ENCODE results near the gene PSMB7.
"Not testable (repeated sequence)": the region's sequence is repeated elsewhere in the genome, so short reads cannot be mapped to it uniquely, and the experiment has no call there.

The PSMB7 gene

GRCh38 chr9:124428751-124429529 lies 13.7 kb upstream of the PSMB7 start:
- no peak overlapping the region for H3K9ac ChIP-seq (ENCODE audit: low read length)
- H4K91ac ChIP-seq (ENCODE audit: low read depth, low read length), result no peak overlapping the region
- H2BK120ac ChIP-seq (ENCODE audit: insufficient read depth, low read length, poor library complexity), result no peak overlapping the region
- no peak overlapping the region for H3K18ac ChIP-seq (ENCODE audit: low read length)
- H3K79me1 ChIP-seq (ENCODE audit: low read length), result no peaks in the 10 kb centered on the region
- no peak for DNase-seq
- H3K4me2 ChIP-seq (ENCODE audit: low read length), result no peak overlapping the region
- no peak overlapping the region for H3K4ac ChIP-seq (ENCODE audit: low read depth, low read length)
- no peak overlapping the region for H3K27ac ChIP-seq (ENCODE audit: low read depth, low read length)
- H2BK5ac ChIP-seq (ENCODE audit: low read depth, low read length, poor library complexity), result no peak overlapping the region
- no peak overlapping the region for H3K14ac ChIP-seq (ENCODE audit: low read length)
- H3K4me1 ChIP-seq (ENCODE audit: control insufficient read depth in 1 of 2, insufficient read depth in 2 of 2, low read length in 2 of 2), result no peaks in the 10 kb centered on the region
- no peaks in the 10 kb centered on the region for H3K9me3 ChIP-seq (ENCODE audit: insufficient read depth, low read depth, low read length)
- H3K27me3 ChIP-seq (ENCODE audit: insufficient read depth, low read length), result no peaks in the 10 kb centered on the region
- no peak overlapping the region for H3K4me3 ChIP-seq (ENCODE audit: low read depth, low read length)
- no peak overlapping the region for H3K23ac ChIP-seq (ENCODE audit: low read length)
- no peak overlapping the region for H2AK5ac ChIP-seq (ENCODE audit: low read length)
- H3K79me2 ChIP-seq (ENCODE audit: control insufficient read depth, insufficient read depth, low read length, poor library complexity), result no peaks in the 10 kb centered on the region
- no CpG with 5 or more reads among the region's 28 CpGs for WGBS (ENCODE audit: extremely low coverage, insufficient coverage, insufficient read length)
- no peak overlapping the region for H4K8ac ChIP-seq (ENCODE audit: low read depth, low read length)
- H2BK12ac ChIP-seq (ENCODE audit: low read length), result no peak overlapping the region
- H4K12ac ChIP-seq (ENCODE audit: low read depth, low read length), result no peak overlapping the region
- no peak overlapping the region for H2AFZ ChIP-seq (ENCODE audit: insufficient read depth, low read length, poor library complexity)
- H3K36me3 ChIP-seq (ENCODE audit: control insufficient read depth in 1 of 2, insufficient read depth in 2 of 2, low read length in 2 of 2), result no peaks in the 10 kb centered on the region

GRCh38 chr9:124427281-124427680 lies 12.0 kb upstream of the PSMB7 start:
- DNase-seq, result no peak
- Histone ChIP-seq H3K27ac (ENCODE audit: low read depth, low read length) (no peak overlapping the region), H4K91ac (ENCODE audit: low read depth, low read length) (no peak overlapping the region), H2BK5ac (ENCODE audit: low read depth, low read length, poor library complexity) (no peak overlapping the region), H3K36me3 (ENCODE audit: control insufficient read depth in 1 of 2, insufficient read depth in 2 of 2, low read length in 2 of 2) (no peaks in the 10 kb centered on the region), H3K27me3 (ENCODE audit: insufficient read depth, low read length) (no peaks in the 10 kb centered on the region), H3K18ac (ENCODE audit: low read length) (no peak overlapping the region), H2AFZ (ENCODE audit: insufficient read depth, low read length, poor library complexity) (no peak overlapping the region), H4K8ac (ENCODE audit: low read depth, low read length) (no peak overlapping the region), H3K23ac (ENCODE audit: low read length) (no peak overlapping the region), H3K79me1 (ENCODE audit: low read length) (no peaks in the 10 kb centered on the region), H3K9ac (ENCODE audit: low read length) (no peak overlapping the region), H3K4me3 (ENCODE audit: low read depth, low read length) (no peak overlapping the region), H4K12ac (ENCODE audit: low read depth, low read length) (no peak overlapping the region), H3K9me3 (ENCODE audit: insufficient read depth, low read depth, low read length) (no peaks in the 10 kb centered on the region), H3K4me2 (ENCODE audit: low read length) (no peak overlapping the region), H2AK5ac (ENCODE audit: low read length) (no peak overlapping the region), H2BK120ac (ENCODE audit: insufficient read depth, low read length, poor library complexity) (no peak overlapping the region), H3K4ac (ENCODE audit: low read depth, low read length) (no peak overlapping the region), H3K14ac (ENCODE audit: low read length) (no peak overlapping the region), H2BK12ac (ENCODE audit: low read length) (no peak overlapping the region), H3K79me2 (ENCODE audit: control insufficient read depth, insufficient read depth, low read length, poor library complexity) (no peaks in the 10 kb centered on the region), H3K4me1 (ENCODE audit: control insufficient read depth in 1 of 2, insufficient read depth in 2 of 2, low read length in 2 of 2) (no peaks in the 10 kb centered on the region)
- whole genome bisulfite sequencing (ENCODE audit: extremely low coverage, insufficient coverage, insufficient read length), result no CpG with 5 or more reads among the region's 4 CpGs

- H3K79me2 ChIP-seq (ENCODE audit: control insufficient read depth, insufficient read depth, low read length, poor library complexity), result no peaks in the 10 kb centered on the region
- H4K8ac ChIP-seq (ENCODE audit: low read depth, low read length), result no peak overlapping the region
- DNase-seq, result no peak
- no peak overlapping the region for H3K23ac ChIP-seq (ENCODE audit: low read length)
- H2BK12ac ChIP-seq (ENCODE audit: low read length), result no peak overlapping the region
- H4K91ac ChIP-seq (ENCODE audit: low read depth, low read length), result no peak overlapping the region
- H3K9ac ChIP-seq (ENCODE audit: low read length), result no peak overlapping the region
- no peak overlapping the region for H2AK5ac ChIP-seq (ENCODE audit: low read length)
- no peak overlapping the region for H4K12ac ChIP-seq (ENCODE audit: low read depth, low read length)
- no peaks in the 10 kb centered on the region for H3K79me1 ChIP-seq (ENCODE audit: low read length)
- no peaks in the 10 kb centered on the region for H3K27me3 ChIP-seq (ENCODE audit: insufficient read depth, low read length)
- H2BK5ac ChIP-seq (ENCODE audit: low read depth, low read length, poor library complexity), result no peak overlapping the region
- no peak overlapping the region for H3K4me3 ChIP-seq (ENCODE audit: low read depth, low read length)
- no peak overlapping the region for H3K27ac ChIP-seq (ENCODE audit: low read depth, low read length)
- no peaks in the 10 kb centered on the region for H3K36me3 ChIP-seq (ENCODE audit: control insufficient read depth in 1 of 2, insufficient read depth in 2 of 2, low read length in 2 of 2)
- H3K9me3 ChIP-seq (ENCODE audit: insufficient read depth, low read depth, low read length), result no peaks in the 10 kb centered on the region
- H3K4me1 ChIP-seq (ENCODE audit: control insufficient read depth in 1 of 2, insufficient read depth in 2 of 2, low read length in 2 of 2), result no peaks in the 10 kb centered on the region
- H3K14ac ChIP-seq (ENCODE audit: low read length), result no peak overlapping the region
- no peak overlapping the region for H2AFZ ChIP-seq (ENCODE audit: insufficient read depth, low read length, poor library complexity)
- H3K4ac ChIP-seq (ENCODE audit: low read depth, low read length), result no peak overlapping the region
- no CpG with 5 or more reads among the region's 7 CpGs for WGBS (ENCODE audit: extremely low coverage, insufficient coverage, insufficient read length)
- H3K4me2 ChIP-seq (ENCODE audit: low read length), result no peak overlapping the region
- H2BK120ac ChIP-seq (ENCODE audit: insufficient read depth, low read length, poor library complexity), result no peak overlapping the region
- H3K18ac ChIP-seq (ENCODE audit: low read length), result no peak overlapping the region
Measured at GRCh38 chr9:124426361-124426760, 11.1 kb upstream of the PSMB7 start.

- H3K79me2 ChIP-seq (ENCODE audit: control insufficient read depth, insufficient read depth, low read length, poor library complexity); H3K4me3 ChIP-seq (ENCODE audit: low read depth, low read length); H2BK5ac ChIP-seq (ENCODE audit: low read depth, low read length, poor library complexity); H2AK5ac ChIP-seq (ENCODE audit: low read length); H2AFZ ChIP-seq (ENCODE audit: insufficient read depth, low read length, poor library complexity); H3K27ac ChIP-seq (ENCODE audit: low read depth, low read length); H3K9me3 ChIP-seq (ENCODE audit: insufficient read depth, low read depth, low read length); H4K91ac ChIP-seq (ENCODE audit: low read depth, low read length); H2BK12ac ChIP-seq (ENCODE audit: low read length); DNase-seq; H3K36me3 ChIP-seq (ENCODE audit: control insufficient read depth in 1 of 2, insufficient read depth in 2 of 2, low read length in 2 of 2); H2BK120ac ChIP-seq (ENCODE audit: insufficient read depth, low read length, poor library complexity); H3K4me1 ChIP-seq (ENCODE audit: control insufficient read depth in 1 of 2, insufficient read depth in 2 of 2, low read length in 2 of 2); H3K4ac ChIP-seq (ENCODE audit: low read depth, low read length); H3K4me2 ChIP-seq (ENCODE audit: low read length); H4K8ac ChIP-seq (ENCODE audit: low read depth, low read length); H3K79me1 ChIP-seq (ENCODE audit: low read length); H3K23ac ChIP-seq (ENCODE audit: low read length); H3K9ac ChIP-seq (ENCODE audit: low read length); H4K12ac ChIP-seq (ENCODE audit: low read depth, low read length); H3K18ac ChIP-seq (ENCODE audit: low read length); H3K14ac ChIP-seq (ENCODE audit: low read length); H3K27me3 ChIP-seq (ENCODE audit: insufficient read depth, low read length): not testable (repeated sequence)
- no CpG with 5 or more reads among the region's 12 CpGs for WGBS (ENCODE audit: extremely low coverage, insufficient coverage, insufficient read length)
Measured at GRCh38 chr9:124425733-124426132, 10.5 kb upstream of the PSMB7 start.
